H4 (cell line): ENCODE data around the gene C1QBP. TPM values are rescaled to one million over a fixed set of nuclear protein-coding genes. Genes with fewer than 3 reads are reported as not detected.
"Not testable (repeated sequence)": the region's sequence is repeated elsewhere in the genome, so short reads cannot be mapped to it uniquely, and the experiment has no call there.

ENCODE experiments used
- DNase-seq: peaks from one replicate; pipeline ENCODE4 v3.0.0-alpha.2; 2015; ENCODE audit warnings: low spot score
- total RNA-seq: library from RNA; depleted of rRNA; stranded (reverse); fragments of >200 nt; shearing (Covaris generic); gene quantifications from 2 replicates; pipeline ENCODE4 v1.2.3, GENCODE V29; 2014; rRNA removed

Gene C1QBP, protein sequence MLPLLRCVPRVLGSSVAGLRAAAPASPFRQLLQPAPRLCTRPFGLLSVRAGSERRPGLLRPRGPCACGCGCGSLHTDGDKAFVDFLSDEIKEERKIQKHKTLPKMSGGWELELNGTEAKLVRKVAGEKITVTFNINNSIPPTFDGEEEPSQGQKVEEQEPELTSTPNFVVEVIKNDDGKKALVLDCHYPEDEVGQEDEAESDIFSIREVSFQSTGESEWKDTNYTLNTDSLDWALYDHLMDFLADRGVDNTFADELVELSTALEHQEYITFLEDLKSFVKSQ
- total RNA-seq = 273 and 317 TPM in 2 replicates

DNA sequence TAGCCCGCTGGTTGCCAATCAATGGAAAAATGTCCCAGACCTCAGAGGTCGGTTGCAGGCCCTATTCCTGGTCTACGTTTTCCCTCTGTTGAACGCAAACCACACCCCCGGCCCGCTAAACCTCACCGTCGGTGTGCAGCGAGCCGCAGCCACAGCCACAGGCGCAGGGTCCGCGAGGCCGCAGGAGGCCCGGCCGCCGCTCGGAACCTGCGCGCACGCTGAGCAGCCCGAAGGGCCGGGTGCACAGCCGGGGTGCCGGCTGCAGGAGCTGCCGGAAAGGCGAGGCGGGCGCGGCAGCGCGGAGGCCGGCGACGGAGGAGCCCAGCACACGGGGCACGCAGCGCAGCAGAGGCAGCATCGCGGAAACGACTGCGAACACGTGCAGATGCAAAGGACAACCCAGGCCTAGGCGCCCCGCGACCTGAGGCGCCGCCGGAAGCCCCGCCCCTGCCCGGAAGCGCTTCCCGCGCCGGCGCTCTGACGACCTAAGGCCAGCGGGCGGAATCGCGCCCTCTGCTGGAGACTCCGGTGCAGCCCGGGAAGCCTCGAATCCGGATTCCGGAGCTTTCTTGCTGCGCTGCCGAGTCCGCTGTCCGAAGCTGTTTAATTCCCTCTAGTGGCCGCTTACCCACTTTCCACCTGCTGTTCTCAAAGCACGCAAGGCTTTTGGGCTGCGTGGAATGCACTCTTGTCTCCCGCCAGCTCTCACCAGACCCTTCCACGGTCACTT lies at the start of gene C1QBP:
Gene C1QBP, minus strand, starts transcription at position 440 of the 730 bp plus-strand sequence. Its CDS starts 82 bp downstream, at position 358.
- peak; percentile 71 for DNase-seq

DNA sequence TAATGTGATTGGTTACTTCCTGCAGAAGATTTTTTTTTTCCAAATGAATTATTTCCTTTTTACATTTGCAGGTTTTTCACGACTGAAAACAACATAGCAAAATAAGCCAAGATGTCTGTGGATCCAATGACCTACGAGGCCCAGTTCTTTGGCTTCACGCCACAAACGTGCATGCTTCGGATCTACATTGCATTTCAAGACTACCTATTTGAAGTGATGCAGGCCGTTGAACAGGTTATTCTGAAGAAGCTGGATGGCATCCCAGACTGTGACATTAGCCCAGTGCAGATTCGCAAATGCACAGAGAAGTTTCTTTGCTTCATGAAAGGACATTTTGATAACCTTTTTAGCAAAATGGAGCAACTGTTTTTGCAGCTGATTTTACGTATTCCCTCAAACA lies 49.8 kb upstream of the C1QBP start:
- no peak for DNase-seq

DNA sequence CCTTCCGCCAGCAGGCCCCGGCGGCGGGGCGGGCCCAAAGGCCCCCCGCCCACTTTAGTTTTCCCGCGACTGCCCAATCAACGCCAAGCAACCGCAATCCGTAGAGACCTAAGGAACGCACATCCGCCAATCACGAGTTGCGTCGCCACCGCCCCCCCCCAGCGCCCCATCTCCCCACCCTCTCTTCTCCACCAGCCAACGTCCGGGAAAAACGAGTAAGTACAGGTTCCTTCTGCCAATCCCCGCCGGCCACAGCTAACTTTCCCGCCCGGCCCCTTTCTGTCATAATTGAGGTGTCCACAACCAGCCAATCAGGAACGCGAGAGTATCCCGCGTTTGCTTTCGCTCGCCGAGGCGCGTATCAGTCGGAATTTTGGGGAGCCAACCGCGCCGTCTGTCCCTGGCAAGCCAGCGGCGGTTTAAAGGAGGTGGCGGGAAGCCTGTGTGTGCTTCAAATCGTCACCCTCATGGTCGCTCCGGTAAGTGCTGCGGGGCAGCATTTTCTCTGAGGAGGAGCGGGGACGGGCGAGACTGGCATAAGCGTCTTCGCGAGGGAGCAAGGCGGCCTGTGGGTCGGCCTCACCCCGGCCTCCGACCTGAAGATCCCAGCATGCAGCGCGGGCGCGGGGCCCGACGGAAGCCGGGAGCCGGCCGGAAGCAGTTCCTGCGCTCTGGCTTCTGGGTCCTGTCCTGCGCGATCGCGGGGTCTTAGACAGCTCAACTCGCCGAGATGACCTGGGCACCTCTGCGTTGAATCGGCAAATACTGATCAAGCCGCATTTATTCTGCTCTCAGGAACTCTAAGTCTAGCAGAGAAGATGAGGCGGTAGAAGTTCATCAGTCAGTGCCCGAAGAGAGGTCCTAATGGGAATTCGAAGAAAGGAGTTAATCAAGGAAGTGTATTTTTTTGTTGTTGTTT lies 47.5 kb upstream of the C1QBP start, which contains the start of gene MIS12:
Gene MIS12, plus strand, starts transcription at position 361 of the 919 bp plus-strand sequence. CDS start 2,297 bp downstream, outside the sequence.
- DNase-seq = peak; percentile 96

DNA sequence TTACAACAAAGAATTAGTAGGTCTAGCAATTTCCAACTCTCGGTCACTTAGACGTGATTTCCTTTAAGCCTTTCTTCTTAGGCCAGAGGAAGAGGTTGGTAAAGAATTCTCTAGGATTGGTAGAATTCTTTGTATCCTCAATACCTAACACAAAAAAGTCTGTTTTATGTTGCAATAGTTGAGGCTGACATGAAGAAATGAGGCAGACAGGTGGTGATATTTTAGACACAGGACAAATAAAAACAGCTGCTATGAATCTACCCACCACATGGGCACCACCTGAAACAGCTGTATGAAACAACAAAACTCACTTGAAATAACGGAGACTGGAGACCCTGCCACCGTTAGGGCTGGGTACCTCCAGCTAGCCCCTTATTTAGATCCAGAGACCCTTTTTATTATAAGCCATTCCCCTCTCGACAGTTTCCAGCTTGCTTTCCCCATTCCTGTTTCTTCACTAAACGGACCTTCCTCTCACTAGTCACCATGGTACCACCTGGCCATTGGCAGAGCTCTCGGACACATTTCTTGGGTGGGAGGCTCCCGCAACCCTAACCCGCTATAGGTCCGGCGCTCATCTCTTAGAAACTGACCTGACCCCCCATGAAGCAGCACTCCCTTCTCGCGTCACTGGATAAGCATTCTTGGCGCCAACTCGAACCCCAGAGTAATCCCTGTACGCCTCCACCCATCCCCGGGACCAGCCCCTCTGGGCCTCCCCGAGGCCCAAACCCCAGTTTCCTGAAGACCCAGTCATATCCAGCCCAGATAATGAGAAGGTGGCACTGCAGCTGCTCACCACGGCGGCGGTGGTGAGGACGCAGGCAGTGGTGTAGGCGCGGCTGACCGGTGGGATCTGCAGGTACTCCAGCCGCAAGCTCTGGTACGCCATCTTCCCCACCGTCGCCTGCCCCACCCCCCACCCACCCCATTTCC lies 46.6 kb upstream of the C1QBP start, which contains the start of gene DERL2:
Gene DERL2, minus strand, starts transcription at position 909 of the 936 bp plus-strand sequence. Its CDS starts 17 bp downstream, at position 892.
- DNase-seq = no peak

DNA sequence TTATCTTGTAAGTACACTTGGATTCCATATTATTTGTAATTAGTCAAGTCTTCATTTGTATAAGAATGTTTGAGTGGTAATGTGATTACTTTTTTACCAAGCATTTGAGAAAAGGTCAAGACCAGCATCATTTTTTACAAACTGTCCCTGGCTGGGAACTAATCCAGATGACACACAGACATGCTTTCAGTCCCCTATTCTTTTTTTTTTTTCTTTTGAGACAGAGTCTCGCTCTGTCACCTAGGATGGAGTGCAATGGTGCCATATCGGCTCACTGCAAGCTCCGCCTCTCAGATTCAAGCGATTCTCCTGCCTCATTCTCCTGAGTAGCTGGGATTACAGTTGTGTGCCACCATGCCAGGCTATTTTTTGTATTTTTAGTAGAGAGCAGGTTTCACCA lies 42.5 kb upstream of the C1QBP start:
- DNase-seq = no peak

DNA sequence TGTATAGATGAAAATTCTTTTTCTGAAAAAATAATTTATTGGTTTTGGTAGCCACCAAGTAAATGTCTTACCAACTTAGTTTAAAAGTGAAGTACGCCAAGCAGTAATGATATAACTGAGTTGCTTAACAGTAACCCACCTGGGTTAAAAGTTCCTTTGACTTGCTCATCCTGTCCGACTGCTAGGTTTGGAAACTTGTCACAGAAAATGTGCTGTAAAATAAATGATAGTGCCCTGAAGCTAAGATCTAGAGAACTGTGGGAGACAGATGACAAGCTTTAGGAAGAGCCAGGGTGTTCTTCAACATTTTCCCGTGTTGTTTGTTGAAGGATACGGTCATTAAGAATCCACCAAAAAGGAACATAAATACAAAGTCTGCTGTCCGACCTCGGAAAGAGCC lies 42.0 kb upstream of the C1QBP start:
- no peak for DNase-seq

DNA sequence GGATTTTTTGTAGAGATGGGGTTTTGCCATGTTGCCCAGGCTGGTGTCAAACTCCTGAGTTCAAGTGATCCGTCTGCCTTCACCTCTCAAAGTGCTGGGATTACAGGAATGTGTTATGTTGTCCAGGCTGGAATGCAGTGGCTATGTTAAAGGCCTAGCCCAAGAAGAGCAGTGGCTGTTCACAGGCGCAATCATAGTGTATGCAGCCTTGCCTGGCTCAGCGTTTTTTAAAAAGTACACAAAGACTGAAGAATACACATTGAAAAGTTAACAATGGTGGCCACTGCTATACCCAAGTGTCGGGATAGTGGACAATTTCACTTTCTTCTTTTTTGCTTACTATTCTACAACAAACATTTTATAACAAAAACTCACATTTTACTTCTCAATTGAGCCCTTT lies 40.0 kb upstream of the C1QBP start:
- no peak for DNase-seq

DNA sequence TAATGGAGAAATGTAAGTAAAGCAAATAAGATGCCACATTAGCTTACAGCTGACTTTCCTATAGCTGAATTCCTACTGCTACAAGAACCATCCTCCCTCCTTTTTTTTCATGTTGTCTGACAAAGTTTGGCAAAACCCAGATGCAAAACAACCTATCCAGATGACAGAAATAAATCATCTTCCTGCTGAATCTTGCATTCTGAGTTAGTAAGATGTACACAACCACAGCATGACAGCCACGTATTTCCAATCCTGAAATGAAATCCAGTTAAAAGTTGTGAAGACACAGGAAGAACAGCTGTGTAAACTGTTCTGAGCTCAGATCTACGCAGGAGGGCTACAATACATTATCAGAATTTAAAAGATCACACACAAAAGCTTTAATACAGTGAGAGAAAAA lies 35.0 kb upstream of the C1QBP start:
- no peak for DNase-seq

DNA sequence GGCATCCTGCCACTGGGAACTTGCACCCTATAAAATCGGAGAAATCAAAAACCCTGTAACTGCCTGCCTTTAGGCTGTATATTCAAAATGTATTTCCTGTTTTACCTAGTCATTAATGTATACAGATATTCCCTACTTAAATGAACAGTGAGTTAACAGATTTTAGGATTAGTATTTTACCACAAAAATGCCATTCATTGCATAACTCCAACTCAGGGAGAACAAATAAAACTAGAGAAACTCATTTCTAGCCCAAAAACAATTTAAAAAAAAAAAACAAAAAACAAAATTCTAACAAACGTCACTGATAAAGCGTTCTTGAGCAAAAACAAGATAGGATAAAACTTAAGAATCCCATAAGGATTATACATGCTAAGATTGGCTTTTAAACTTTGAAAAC lies 33.6 kb upstream of the C1QBP start:
- DNase-seq = no peak

DNA sequence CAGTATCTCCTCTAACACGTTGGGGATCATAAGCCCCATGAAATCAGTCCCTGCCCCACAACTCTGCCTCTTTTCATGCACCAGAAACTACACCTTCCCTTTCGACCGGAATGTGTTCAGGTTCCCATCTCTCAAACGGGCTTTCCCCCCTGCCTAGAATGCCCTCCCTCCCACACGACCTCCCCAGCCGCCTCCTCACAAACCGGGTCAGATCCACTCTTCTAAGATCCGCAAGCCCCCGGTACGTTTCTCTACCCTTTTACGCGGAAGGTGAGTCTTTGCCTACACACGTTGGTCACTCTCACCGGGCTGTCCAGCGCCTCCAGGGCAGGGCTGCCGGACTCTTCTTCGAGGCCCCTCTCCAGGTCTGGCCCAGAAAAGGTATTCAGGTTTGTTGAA lies 29.1 kb upstream of the C1QBP start:
- DNase-seq = no peak

DNA sequence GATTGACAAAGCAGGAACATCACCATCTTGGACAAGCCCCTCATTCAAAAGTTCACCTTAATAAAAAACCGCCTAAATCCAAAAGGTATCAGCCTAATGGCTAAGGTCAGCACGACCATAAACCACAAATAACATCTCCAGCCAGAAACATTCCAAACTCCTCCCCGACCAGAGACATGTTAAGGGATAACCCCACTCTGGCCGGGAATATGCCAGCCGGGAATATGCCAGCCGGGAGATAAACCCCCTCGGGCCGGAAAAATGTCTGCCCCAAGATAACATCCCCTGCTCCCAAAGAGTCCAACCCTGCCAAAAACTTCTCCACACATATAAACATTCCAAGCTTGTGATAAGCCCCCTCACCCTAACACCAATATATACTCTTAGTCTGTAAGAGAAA lies 28.5 kb upstream of the C1QBP start:
- no peak for DNase-seq

DNA sequence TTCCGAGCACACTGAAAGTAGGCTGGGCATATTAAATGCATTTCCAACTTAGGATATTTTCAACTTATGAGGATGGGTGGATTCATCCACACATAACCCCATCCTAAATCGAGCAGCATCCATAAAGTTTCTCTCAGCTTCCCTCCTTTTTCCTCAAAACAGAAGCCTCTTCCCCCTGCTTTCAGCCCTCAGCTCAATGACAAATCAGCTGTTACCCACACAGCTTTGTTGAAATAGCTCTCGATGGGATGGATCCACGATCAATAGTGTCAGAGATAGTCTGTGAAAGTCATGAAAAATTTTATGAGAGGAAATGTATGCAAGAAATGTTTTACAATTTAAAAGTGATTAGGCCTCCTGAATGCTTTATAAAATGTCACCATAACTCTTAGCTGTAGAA lies 27.3 kb upstream of the C1QBP start:
- no peak for DNase-seq

DNA sequence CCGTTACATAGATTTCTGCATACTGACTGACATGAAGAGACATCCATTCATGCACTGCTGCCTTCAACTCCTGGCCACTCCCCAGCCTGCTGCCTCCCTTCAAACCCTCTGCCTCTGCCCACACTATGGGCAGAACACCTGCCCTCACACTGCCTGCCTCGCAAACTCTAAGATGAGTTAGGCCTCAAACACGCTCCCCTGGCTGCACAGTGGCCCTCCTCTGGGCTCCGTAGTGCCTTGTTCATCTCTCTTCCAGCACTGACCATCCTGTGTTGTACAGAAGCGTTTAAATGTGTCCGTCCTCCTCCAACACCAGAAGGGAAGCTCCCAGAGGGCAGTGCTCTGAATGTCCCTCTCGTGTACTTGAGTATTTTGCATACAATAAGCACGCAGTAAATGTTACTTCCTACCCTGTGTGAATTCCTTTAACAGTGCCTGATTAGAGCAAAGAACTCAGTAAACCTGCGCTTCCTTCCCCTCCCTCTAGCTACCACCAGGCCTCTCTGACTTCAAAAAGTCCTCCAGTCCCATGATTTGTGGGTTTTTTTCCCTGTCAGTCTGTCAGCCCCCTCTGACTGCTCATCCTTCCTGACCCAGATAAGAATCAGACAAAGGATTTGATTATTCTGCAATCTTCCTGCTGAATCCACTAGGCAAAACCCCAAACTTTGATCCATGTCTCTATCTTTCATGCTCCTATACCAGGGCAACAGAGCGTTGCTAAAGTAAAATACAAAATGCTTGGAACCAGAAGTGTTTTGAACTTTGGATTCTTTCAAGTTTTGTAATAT lies 26.0 kb upstream of the C1QBP start:
- DNase-seq = no peak

DNA sequence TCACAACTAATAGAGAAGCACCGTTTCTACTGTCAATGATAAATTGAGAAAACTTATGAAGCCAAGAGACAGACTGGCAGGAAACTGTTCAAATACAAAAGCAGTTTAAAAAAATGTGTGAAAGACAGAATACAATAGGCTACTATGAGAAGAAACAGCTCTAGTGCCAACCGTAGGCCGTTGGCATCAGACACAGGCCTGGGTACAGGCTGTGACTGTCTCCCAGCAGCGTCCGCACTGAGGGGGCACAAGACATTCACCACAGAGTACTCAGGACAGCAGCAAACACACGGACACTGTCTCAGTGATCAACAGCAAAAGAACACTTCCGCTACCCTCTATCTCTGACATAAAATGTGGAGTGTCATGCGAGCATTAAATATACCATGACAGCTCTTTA lies 7.8 kb upstream of the C1QBP start:
- no peak for DNase-seq

DNA sequence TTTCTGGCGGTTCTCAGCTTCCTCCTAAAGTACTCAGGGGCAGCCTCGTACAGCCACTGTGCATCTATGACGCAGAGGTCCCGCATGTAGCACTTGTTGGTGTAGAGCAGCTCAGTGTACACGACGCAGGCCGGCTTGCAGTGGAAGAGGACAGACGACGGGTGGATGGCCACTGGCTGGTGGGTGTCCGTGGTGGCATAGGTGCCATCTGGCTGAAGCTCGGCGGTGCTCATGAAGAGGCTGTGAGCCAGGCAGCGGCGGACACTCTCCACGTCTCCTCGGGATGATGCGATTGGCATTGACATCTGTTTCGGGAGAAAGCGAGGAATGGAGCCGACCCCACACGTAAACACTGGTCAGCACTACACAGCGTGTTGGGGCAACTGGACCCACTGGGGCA lies 5.3 kb upstream of the C1QBP start:
- DNase-seq = no peak

DNA sequence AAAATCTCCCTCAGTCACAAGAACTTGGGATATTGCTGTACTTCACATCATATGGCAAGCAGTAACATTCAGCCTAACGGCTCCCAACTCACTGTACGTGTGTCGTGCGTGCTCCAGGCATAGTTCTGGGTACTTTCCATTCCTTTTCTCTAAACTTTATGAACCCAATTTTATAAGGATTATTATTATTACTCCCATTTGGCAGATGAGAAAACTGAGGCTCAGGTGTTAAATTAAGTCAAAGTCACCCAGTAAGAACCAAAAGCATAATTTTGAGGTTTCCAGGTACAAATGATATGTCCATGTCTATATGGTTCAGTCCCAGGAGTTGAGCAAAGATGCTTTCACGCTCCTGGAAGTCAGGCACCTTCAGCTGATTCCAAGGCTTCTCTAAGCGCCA lies 4.8 kb upstream of the C1QBP start:
- no peak for DNase-seq

DNA sequence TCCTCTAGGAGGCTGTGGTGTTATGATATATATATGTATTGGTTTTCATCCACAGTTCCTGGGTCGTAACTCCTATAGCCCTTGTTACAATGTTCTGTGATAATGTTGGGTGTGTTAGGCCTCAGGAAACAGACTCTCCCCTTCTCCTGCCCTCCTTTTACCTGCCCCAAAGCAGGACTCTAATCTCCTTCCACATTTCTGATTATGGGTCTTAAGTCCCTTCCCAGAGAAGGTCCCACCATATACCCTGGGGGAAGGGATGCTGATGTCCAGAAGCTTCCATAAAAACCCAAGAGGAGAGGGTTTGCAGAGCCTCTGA lies 450 bp upstream of the C1QBP start:
- DNase-seq = no peak

DNA sequence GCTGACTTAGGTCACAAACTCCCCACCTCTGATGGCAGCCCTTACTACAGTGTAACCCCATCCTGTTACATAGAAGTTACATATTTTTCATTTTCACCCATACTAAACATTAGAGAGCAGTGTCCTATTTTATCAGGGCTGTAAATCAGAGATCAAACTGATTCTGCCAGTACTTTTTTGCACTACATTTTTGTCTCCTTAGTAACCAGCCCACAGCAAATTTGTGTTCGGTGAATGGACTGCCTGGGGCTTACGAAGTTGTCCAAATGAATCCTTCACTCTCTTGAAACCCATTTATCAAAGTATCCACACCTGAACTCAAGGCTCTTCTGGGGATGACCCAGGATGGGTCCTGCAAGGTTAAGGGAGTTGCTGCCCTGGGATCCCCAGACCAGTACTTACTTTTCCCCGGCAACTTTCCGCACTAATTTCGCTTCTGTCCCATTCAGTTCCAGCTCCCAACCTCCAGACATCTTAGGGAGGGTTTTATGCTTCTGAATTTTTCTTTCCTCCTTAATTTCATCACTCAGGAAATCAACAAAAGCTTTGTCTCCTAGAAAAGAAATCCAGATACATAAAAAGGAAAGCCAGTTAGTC lies 1.1 kb downstream of the C1QBP start:
- no peak for DNase-seq

DNA sequence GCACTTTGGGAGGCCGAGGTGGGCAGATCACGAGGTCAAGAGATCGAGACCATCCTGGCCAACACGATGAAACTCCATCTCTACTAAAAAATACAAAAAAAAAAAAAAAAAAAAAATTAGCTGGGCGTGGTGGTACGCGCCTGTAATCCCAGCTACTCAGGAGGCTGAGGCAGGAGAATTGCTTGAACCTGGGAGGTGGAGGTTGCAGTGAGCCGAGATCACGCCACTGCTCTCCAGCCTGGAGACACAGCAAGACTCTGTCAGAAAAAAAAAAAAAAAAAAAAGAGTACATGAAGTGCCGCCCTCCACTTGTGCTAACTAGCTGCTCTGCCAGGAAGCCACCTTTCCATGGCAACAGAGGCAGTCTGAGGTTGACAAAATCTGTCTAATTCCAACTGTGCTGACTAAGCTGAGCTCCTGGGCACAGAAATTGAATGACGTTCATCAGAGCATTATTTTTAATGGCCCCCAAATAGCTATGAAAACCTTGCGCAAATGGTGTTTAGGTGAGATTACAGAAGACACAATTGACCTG lies 3.1 kb downstream of the C1QBP start:
- not testable (repeated sequence) for DNase-seq

DNA sequence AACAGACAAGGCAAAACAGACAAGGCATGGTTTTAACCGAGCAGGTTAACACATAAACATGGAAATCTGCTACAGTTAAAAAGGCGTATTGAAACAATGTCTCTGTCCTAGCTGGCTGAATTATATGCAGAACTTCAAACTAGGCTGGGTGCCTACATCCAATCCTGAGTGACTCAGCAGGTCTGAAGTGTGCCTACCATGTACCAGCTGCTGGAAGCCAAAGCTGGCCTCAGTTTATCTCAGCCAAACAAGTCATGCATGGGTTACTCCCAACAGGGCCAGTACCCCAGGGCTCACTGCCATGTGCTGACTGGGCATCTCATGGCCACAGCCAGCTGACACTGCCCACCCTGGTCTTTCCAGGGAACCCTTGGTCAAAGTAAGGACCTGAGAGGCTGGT lies 4.0 kb downstream of the C1QBP start:
- no peak for DNase-seq
